ENCODE measurements around the gene FARSA.
"Not testable (repeated sequence)": the region's sequence is repeated elsewhere in the genome, so short reads cannot be mapped to it uniquely, and the experiment has no call there.

FARSA gene

DNA sequence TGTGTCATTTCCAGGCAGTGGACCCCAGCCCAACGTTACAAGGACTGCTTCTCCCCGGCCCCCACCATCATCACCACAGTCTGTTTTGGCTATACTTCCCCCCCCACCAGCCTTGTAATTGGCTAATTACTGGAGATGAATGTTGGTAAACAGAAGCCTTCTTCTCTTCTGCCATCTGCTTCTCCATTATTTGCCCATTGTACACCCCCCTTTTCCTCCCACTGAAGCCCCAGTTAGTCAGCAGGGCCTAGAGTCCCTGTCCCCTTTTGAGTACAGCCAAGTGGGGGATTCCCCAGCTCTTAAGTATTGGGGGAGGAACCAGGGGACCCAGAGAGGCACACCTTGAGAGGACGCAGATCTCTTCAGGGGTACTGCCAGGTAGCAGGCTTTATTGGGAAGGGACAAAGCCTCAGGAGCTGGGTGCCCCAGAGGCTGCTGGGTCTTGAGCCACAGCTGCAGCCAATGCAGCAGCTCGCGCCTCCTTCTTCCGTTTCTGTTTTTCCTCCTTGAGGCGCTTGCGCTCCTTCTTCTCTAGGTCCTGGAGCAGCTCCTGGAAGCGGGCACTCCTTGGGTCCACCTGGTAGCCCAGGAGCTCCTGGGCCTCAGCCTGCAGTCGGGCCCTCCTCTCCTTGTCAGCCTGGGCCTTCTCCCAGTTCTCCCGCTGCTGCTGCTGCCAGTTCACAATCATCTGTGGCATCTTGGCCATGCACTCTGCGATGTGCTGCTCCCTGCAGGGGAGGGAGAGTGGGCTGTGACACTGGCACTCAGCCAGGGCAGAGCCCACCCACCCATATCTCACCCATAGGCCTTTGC is 20.5 kb upstream of the FARSA start:
- no peak for DNase-seq (ENCODE audit: low spot score)

DNA sequence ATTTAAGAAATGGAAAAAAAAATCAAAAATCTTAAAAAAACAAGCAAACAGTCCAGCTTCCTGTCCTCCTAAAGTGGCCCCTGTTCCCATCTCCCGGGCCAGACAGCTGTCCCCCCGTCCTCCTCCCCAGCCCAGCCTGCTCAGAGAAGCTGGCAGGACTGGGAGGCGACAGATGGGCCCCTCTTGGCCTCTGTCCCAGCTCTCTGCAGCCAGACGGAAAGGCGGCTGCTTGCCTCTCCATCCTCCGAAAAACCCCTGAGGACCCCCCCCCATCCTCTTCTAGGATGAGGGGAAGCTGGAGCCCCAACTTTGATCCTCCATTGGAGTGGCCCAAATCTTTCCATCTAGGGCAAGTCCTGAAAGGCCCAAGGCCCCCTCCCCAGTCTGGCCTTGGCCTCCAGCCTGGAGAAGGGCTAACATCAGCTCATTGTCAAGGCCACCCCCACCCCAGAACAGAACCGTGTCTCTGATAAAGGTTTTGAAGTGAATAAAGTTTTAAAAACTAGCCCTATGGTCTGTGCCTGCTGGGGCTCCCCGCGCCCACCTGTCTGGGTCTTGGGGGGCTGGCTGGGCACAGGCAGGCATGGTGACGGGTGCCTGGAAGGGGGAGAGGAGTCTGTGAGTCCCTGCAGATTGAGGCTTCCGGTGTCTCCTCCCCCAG is 19.8 kb upstream of the FARSA start:
- no peak for DNase-seq (ENCODE audit: low spot score)

DNA sequence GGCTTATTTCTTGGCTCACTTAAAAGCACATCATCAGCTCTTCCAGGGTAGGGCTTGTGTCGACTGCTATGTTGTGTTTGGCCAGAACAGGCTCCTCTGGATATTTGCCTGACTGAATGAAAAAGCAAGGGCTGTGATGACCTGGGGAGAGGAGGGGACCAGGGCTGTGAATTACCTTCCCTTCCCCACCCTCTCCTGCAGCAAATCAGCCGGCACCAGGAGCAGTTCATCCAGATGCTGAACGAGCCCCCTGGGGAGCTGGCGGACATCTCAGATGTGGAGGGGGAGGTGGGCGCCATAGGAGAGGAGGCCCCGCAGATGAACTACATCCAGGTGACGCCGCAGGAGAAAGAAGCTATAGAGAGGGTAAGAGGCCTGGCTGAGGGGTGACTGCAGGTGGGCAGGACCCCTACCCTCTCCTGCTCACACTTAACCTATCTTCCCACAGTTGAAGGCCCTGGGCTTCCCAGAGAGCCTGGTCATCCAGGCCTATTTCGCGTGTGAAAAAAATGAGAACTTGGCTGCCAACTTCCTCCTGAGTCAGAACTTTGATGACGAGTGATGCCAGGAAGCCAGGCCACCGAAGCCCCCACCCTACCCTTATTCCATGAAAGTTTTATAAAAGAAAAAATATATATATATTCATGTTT is 19.1 kb upstream of the FARSA start:
- no peak for DNase-seq (ENCODE audit: low spot score)

DNA sequence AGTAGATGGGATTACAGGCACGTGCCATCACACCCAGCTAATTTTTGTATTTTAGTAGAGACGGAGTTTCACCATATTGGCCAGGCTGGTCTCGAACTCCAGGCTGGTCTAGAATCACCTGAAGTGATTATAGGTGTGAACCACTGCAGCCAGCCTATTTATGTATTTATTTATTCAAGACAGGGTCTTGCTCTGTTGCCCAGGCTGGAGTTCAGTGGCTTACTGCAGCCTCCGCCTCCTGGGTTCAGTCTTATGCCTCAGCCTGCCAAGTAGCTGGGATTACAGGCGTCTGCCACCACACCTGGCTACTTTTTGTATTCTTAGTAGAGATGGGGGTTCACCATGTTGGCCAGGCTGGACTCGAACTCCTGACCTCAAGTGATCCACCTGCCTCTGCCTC is 18.5 kb upstream of the FARSA start:
- not testable (repeated sequence) for DNase-seq (ENCODE audit: low spot score)

DNA sequence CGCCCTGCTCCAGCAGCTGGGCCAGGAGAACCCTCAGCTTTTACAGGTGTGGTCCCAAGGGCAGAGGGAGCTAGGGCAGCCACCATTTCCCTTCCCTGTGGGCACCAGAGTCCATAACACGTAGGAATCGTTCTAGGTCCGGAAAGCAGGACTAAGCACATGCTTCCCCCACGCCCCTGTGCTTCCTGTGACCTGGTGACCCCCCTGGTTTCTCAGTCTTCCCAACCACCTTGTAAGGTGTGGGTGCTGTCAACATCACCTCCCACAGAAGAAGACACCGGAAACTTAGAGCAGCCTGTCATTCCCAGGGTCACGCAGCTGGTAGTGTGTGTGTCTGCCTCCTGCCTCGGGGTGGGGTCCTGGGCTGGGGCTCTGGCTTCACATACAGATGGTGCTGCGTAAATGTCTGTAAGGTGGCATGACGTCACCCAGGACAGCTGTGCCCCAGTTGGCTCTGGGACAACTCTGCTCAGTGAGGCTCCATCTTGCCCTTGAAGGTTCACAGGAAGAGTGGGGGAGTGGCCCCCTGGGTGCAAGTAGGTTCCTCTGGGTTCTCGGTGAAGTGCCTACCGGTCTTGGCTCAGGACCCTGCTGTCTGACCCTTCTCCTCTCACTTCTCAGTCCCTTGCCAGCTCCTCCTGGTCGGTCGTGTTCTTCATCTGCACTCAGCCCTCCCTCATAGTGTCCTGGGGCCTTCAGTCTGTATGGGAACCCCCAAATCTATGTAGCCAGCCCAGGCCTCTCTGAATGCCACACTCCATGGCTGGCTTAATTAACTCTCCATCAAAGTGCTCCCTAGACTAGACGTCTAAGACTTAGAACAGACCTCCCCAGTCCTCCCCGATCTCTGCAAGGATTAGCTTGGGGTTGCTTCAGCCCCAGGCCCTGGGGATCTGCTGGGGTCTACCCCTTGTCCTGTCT is 16.1 kb upstream of the FARSA start:
- DNase-seq (ENCODE audit: low spot score): peak; percentile 56

GRCh38 chr19:12948612-12949362 is 15.3 kb upstream of the FARSA start:
- peak; percentile 65 for DNase-seq (ENCODE audit: low spot score)

GRCh38 chr19:12947702-12948611 is 14.4 kb upstream of the FARSA start:
- peak; percentile 99 for DNase-seq (ENCODE audit: low spot score)

GRCh38 chr19:12946731-12947496 is 13.4 kb upstream of the FARSA start:
- peak; percentile 71 for DNase-seq (ENCODE audit: low spot score)

GRCh38 chr19:12946092-12946721 is 12.7 kb upstream of the FARSA start:
- DNase-seq (ENCODE audit: low spot score): peak; percentile 82

DNA sequence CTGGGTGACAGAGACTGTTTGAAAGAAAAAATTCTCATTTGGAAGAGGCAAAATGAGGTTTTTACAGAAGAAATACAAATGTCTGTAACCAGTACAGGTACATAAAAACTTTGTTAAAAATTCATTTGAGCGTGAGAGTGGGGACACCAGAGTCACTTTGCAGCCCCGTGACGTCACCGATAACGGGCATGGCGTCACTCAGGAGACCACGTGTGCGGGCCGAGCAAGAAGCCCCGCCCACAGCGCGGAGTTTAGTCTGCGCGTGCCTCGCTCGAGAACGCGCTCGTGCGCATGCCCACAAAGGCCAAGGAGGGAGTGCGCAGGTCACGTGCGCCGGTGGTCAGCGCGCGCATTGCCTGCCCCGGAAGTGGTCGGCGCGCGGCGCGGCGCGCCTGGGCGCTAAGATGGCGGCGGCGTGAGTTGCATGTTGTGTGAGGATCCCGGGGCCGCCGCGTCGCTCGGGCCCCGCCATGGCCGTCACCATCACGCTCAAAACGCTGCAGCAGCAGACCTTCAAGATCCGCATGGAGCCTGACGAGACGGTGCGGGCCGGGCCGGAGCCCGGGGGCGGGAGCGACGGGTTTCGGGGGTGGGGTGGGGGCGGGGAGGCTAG is 12.1 kb upstream of the FARSA start, which contains the start of gene RAD23A:
TSS of gene RAD23A (plus strand) at position 384 of the 613 bp plus-strand sequence. CDS start at position 471, 87 bp downstream.
- DNase-seq (ENCODE audit: low spot score): peak; percentile 100

- no peak for DNase-seq (ENCODE audit: low spot score)
Observed at GRCh38 chr19:12944104-12944674, 10.7 kb upstream of the FARSA start.

GRCh38 chr19:12943437-12944044 is 10.0 kb upstream of the FARSA start:
- DNase-seq (ENCODE audit: low spot score): no peak

- DNase-seq (ENCODE audit: low spot score): no peak
Observed at GRCh38 chr19:12940897-12941296, 7.4 kb upstream of the FARSA start.

DNA sequence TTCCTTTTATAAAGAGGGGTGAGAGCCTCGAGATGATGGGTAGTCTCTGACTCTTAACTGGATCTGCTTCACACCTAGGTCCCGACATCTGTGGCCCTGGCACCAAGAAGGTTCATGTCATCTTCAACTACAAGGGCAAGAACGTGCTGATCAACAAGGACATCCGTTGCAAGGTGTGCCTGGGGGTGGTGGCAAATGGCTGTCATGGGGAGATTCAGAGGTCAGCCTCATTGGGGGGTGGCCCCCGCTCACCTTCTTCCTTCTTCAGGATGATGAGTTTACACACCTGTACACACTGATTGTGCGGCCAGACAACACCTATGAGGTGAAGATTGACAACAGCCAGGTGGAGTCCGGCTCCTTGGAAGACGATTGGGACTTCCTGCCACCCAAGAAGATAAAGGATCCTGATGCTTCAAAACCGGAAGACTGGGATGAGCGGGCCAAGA is 6.5 kb upstream of the FARSA start:
- peak; percentile 33 for DNase-seq (ENCODE audit: low spot score)

- DNase-seq (ENCODE audit: low spot score): peak; percentile 79
Observed at GRCh38 chr19:12938779-12939601, 5.5 kb upstream of the FARSA start.

Measured in hematopoietic multipotent progenitor cell treated with erythropoietin and hydrocortisone succinate and interleukin-3 and kit ligand, for 17 days (in vitro differentiated cells).